Erythroblast (primary cell): ENCODE results near the gene SCN5A.

Experiments
- DNase-seq, 2 experiments: peaks; one replicate each; lab custom pipeline; 2025; lab: John Stamatoyannopoulos, UW
- GATA1 ChIP-seq: IDR thresholded peaks from 2 replicates; pipeline ENCODE4 v1.6.1; 2011; ENCODE audit warnings: low read depth, mild to moderate bottlenecking, control low read depth, low read length, moderate library complexity
- POLR2A ChIP-seq: IDR thresholded peaks from 2 replicates; pipeline ENCODE4 v1.6.1; 2011; ENCODE audit warnings: mild to moderate bottlenecking, low read length

The SCN5A gene

GRCh38 chr3:38609386-38610111 is 39.9 kb downstream of the SCN5A start:
- TF ChIP-seq GATA1 = no peak
- no peak for TF ChIP-seq POLR2A
- DNase-seq = no peak

- no peak for DNase-seq
- TF ChIP-seq GATA1 = no peak
- TF ChIP-seq POLR2A = no peak
Observed at GRCh38 chr3:38608961-38609360, 40.5 kb downstream of the SCN5A start.

GRCh38 chr3:38608086-38608775 is 41.3 kb downstream of the SCN5A start:
- no peak for DNase-seq
- TF ChIP-seq GATA1 (no peak), POLR2A (no peak)

- no peak for DNase-seq
- TF ChIP-seq POLR2A = no peak
- no peak for TF ChIP-seq GATA1
Observed at GRCh38 chr3:38606561-38606960, 42.9 kb downstream of the SCN5A start.

GRCh38 chr3:38605981-38606380 is 43.5 kb downstream of the SCN5A start:
- TF ChIP-seq GATA1 = no peak
- TF ChIP-seq POLR2A = no peak
- DNase-seq = no peak

- DNase-seq = no peak
Observed at GRCh38 chr3:38604246-38604645, 45.2 kb downstream of the SCN5A start.

GRCh38 chr3:38603731-38604131 is 45.8 kb downstream of the SCN5A start:
- DNase-seq = no peak
- TF ChIP-seq GATA1 (no peak), POLR2A (no peak)

More at GRCh38 chr3:38604246-38604645, 45.2 kb downstream of the SCN5A start:
- TF ChIP-seq GATA1 = no peak
- no peak for TF ChIP-seq POLR2A

- TF ChIP-seq POLR2A (no peak), GATA1 (no peak)
- no peak for DNase-seq
Observed at GRCh38 chr3:38602576-38603250, 46.8 kb downstream of the SCN5A start.

GRCh38 chr3:38601956-38602550 is 47.4 kb downstream of the SCN5A start:
- no peak for DNase-seq
- TF ChIP-seq GATA1 = no peak
- TF ChIP-seq POLR2A = no peak

GRCh38 chr3:38600551-38600950 is 48.9 kb downstream of the SCN5A start:
- TF ChIP-seq GATA1 (no peak), POLR2A (no peak)
- no peak for DNase-seq

GRCh38 chr3:38599886-38600285 is 49.6 kb downstream of the SCN5A start:
- TF ChIP-seq POLR2A (no peak), GATA1 (no peak)
- DNase-seq = no peak

GRCh38 chr3:38598791-38599190 is 50.7 kb downstream of the SCN5A start:
- DNase-seq = no peak
- TF ChIP-seq POLR2A = no peak
- TF ChIP-seq GATA1 = no peak

- TF ChIP-seq GATA1 (no peak), POLR2A (no peak)
- no peak for DNase-seq
Observed at GRCh38 chr3:38597502-38598060, 51.9 kb downstream of the SCN5A start.

- TF ChIP-seq GATA1 (no peak), POLR2A (no peak)
- no peak for DNase-seq
Observed at GRCh38 chr3:38595393-38595792, 54.1 kb downstream of the SCN5A start.
